Measurements from ENCODE around the gene ABCA1.

Gene ABCA1

GRCh38 chr9:104815851-104816565 lies 111.9 kb downstream of the ABCA1 start:
- in situ Hi-C loops (cut with MboI; ENCODE audit: low sequenced_read_pairs, unreplicated experiment): no loop called here
- no peak for DNase-seq (ENCODE audit: low spot score)
- TF ChIP-seq CTCF (IDR thresholded peaks at IDR 0.05; ENCODE audit: borderline replicate concordance, control extremely low read depth, extremely low read depth, insufficient read depth, missing control alignments): no peak

GRCh38 chr9:104810421-104811339 lies 117.3 kb downstream of the ABCA1 start:
- in situ Hi-C loops (cut with MboI; ENCODE audit: low sequenced_read_pairs, unreplicated experiment): no loop called here
- TF ChIP-seq CTCF (IDR thresholded peaks at IDR 0.05; ENCODE audit: borderline replicate concordance, control extremely low read depth, extremely low read depth, insufficient read depth, missing control alignments): no peak
- no peak for DNase-seq (ENCODE audit: low spot score)

- DNase-seq (ENCODE audit: low spot score): no peak
- TF ChIP-seq CTCF (IDR thresholded peaks at IDR 0.05; ENCODE audit: borderline replicate concordance, control extremely low read depth, extremely low read depth, insufficient read depth, missing control alignments): no peak
- in situ Hi-C loops (cut with MboI; ENCODE audit: low sequenced_read_pairs, unreplicated experiment): no loop called here
These were observed 119.8 kb downstream of the ABCA1 start for GRCh38 chr9:104808035-104808614.

- in situ Hi-C loops (cut with MboI; ENCODE audit: low sequenced_read_pairs, unreplicated experiment): no loop called here
- no peak for DNase-seq (ENCODE audit: low spot score)
- no peak for TF ChIP-seq CTCF (IDR thresholded peaks at IDR 0.05; ENCODE audit: borderline replicate concordance, control extremely low read depth, extremely low read depth, insufficient read depth, missing control alignments)
These were observed 122.5 kb downstream of the ABCA1 start for GRCh38 chr9:104805441-104805840.

- TF ChIP-seq CTCF (IDR thresholded peaks at IDR 0.05; ENCODE audit: borderline replicate concordance, control extremely low read depth, extremely low read depth, insufficient read depth, missing control alignments): no peak
- no peak for DNase-seq (ENCODE audit: low spot score)
- in situ Hi-C loops (cut with MboI; ENCODE audit: low sequenced_read_pairs, unreplicated experiment): no loop called here
These were observed 125.0 kb downstream of the ABCA1 start for GRCh38 chr9:104802906-104803305.

- no peak for DNase-seq (ENCODE audit: low spot score)
- in situ Hi-C loops (cut with MboI; ENCODE audit: low sequenced_read_pairs, unreplicated experiment): no loop called here
- no peak for TF ChIP-seq CTCF (IDR thresholded peaks at IDR 0.05; ENCODE audit: borderline replicate concordance, control extremely low read depth, extremely low read depth, insufficient read depth, missing control alignments)
These were observed 125.8 kb downstream of the ABCA1 start for GRCh38 chr9:104802110-104802509.
